ENCODE data around the gene SMURF2.

DNA sequence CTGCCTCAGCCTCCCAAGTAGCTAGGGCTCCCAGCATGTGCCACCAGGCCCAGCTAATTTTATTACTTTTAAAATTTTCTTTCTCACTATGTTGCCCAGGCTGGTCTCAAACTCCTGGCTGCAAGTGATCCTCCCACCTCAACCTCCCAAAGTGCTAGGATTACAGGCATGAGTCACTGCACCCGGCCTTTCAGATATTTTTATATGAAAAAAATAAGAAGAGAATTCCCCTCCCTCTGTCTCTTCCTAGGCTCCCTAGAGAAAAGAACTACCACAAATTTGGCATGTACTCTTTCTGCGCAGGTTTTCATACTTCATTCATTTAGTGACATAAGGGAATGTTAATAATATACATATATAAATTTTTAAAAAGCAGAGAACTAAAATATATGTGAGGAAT, 21.7 kb upstream of the SMURF2 start:
- no peak for TF ChIP-seq EP300 (IDR thresholded peaks at IDR 0.05)
- TF ChIP-seq, protein P1, sequence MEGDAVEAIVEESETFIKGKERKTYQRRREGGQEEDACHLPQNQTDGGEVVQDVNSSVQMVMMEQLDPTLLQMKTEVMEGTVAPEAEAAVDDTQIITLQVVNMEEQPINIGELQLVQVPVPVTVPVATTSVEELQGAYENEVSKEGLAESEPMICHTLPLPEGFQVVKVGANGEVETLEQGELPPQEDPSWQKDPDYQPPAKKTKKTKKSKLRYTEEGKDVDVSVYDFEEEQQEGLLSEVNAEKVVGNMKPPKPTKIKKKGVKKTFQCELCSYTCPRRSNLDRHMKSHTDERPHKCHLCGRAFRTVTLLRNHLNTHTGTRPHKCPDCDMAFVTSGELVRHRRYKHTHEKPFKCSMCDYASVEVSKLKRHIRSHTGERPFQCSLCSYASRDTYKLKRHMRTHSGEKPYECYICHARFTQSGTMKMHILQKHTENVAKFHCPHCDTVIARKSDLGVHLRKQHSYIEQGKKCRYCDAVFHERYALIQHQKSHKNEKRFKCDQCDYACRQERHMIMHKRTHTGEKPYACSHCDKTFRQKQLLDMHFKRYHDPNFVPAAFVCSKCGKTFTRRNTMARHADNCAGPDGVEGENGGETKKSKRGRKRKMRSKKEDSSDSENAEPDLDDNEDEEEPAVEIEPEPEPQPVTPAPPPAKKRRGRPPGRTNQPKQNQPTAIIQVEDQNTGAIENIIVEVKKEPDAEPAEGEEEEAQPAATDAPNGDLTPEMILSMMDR (IDR thresholded peaks at IDR 0.05) = no peak
